H1 (cell line): Measurements from ENCODE around the gene IQCK. TPM values are rescaled to one million over a fixed set of nuclear protein-coding genes. Genes with fewer than 3 reads are reported as not detected.
A peak's percentile ranks its signal among the peaks of the same experiment; 100 is the strongest.

Experiments
- CTCF ChIA-PET: fragments of 300-600 bp; sonication (Branson Sonifier 250); formaldehyde crosslinking; loops from one replicate; lab custom pipeline; 2021; ENCODE audit not compliant: partially characterized antibody; lab: Charles Lee
- POLR2A ChIA-PET: fragments of 300-600 bp; sonication (Branson Sonifier 250); formaldehyde crosslinking; loops from one replicate; lab custom pipeline; 2021; ENCODE audit warnings: inconsistent platforms; ENCODE audit not compliant: partially characterized antibody; lab: Charles Lee
- DNase-seq, 2 experiments: peaks; one replicate each; pipeline versions ENCODE4 v3.0.0 to v3.0.0-alpha.2; 2010 to 2022; ENCODE audit warnings: low spot score in 2 of 2, low read depth in 1 of 2, mixed read lengths in 1 of 2
- FAIRE-seq: peaks from 2 replicates; lab custom pipeline; 2011; peaks lifted over from hg19 to GRCh38; lab: Jason Lieb, UNC
- H2AFZ ChIP-seq: 2 replicates; pipeline ENCODE4 v1.8.1; 2012; ENCODE audit warnings: low read length, inconsistent platforms
- H2AK5ac ChIP-seq: 2 replicates; pipeline ENCODE4 v1.6.1; 2013; ENCODE audit warnings: low read depth, low read length
- H2BK120ac ChIP-seq: replicated peaks from 2 replicates; pipeline ENCODE3; 2013; ENCODE audit warnings: low read depth, low read length, inconsistent platforms
- H2BK12ac ChIP-seq: 2 replicates; pipeline ENCODE4 v1.6.1; 2013; ENCODE audit warnings: low read depth, low read length
- H2BK15ac ChIP-seq: 2 replicates; pipeline ENCODE4 v1.6.1; 2013; ENCODE audit warnings: low read length
- H2BK20ac ChIP-seq: 2 replicates; pipeline ENCODE4 v1.6.1; 2013; ENCODE audit warnings: low read length
- H2BK5ac ChIP-seq: 2 replicates; pipeline ENCODE4 v1.6.1; 2013; ENCODE audit warnings: low read depth, low read length
- H3K14ac ChIP-seq: 2 replicates; pipeline ENCODE4 v1.6.1; 2013; ENCODE audit warnings: inconsistent platforms; ENCODE audit not compliant: insufficient read length
- H3K18ac ChIP-seq: 2 replicates; pipeline ENCODE4 v1.6.1; 2013; ENCODE audit warnings: low read length; ENCODE audit errors: extremely low read depth
- H3K23ac ChIP-seq: 2 replicates; pipeline ENCODE4 v1.6.1; 2013; ENCODE audit warnings: inconsistent platforms; ENCODE audit not compliant: insufficient read length
- H3K23me2 ChIP-seq: 2 replicates; pipeline ENCODE4 v1.6.1; 2013; ENCODE audit warnings: low read depth, low read length
- H3K27ac ChIP-seq: 2 replicates; pipeline ENCODE4 v1.6.1; 2011; ENCODE audit warnings: low read depth, low read length, inconsistent platforms
- H3K27me3 ChIP-seq, 4 experiments: replicated peaks in 1 of 4; 1 replicate in 1 of 4; 2 replicates in 3 of 4; pipeline versions ENCODE4 v1.6.1 to v1.8.1; 2011 to 2013; ENCODE audit warnings: low read length in 3 of 4, mild to moderate bottlenecking in 3 of 4, inconsistent platforms in 2 of 4, mixed read lengths in 2 of 4, moderate library complexity in 1 of 4; ENCODE audit not compliant: control insufficient read depth in 3 of 4, insufficient read depth in 3 of 4; ENCODE audit errors: extremely low read depth in 1 of 4
- H3K36me3 ChIP-seq, 4 experiments: 2 replicates each; pipeline versions ENCODE4 v1.6.1 to v1.8.1; 2011 to 2013; ENCODE audit warnings: mild to moderate bottlenecking in 4 of 4, low read length in 3 of 4, moderate library complexity in 2 of 4, control low read depth in 1 of 4, inconsistent platforms in 1 of 4; ENCODE audit not compliant: insufficient read depth in 4 of 4, control insufficient read depth in 2 of 4
- H3K4ac ChIP-seq: replicated peaks from 2 replicates; pipeline ENCODE3; 2013; ENCODE audit warnings: low read length, low read depth, mixed read lengths, inconsistent platforms; ENCODE audit not compliant: insufficient read length
- H3K4me1 ChIP-seq, 4 experiments: replicated peaks in 1 of 4; 1 replicate in 1 of 4; 2 replicates in 3 of 4; pipeline versions ENCODE4 v1.6.1 to v1.8.1; 2011 to 2013; ENCODE audit warnings: low read length in 3 of 4, inconsistent platforms in 2 of 4, mixed read lengths in 1 of 4; ENCODE audit not compliant: insufficient read depth in 4 of 4, control insufficient read depth in 3 of 4
- H3K4me2 ChIP-seq, 2 experiments: 2 replicates each; pipeline versions ENCODE4 v1.6.1 to v1.8.1; 2011 to 2013; ENCODE audit warnings: low read depth in 2 of 2, low read length in 2 of 2, control low read depth in 1 of 2, inconsistent platforms in 1 of 2, mild to moderate bottlenecking in 1 of 2; ENCODE audit not compliant: insufficient read depth in 1 of 2
- H3K4me3 ChIP-seq, 4 experiments: fragments of 200-600, 300-600 bp in 1 of 4; sonication (generic), shearing (Covaris generic), sonication (Bioruptor Twin) in 1 of 4; 2 replicates each; pipeline versions ENCODE4 v1.5.1 to v1.8.1; 2011 to 2016; ENCODE audit warnings: low read length in 4 of 4, low read depth in 3 of 4, control low read depth in 2 of 4, inconsistent platforms in 2 of 4, mild to moderate bottlenecking in 2 of 4, mixed read lengths in 1 of 4, moderate library complexity in 1 of 4; ENCODE audit not compliant: insufficient read depth in 2 of 4; ENCODE audit errors: extremely low read depth in 1 of 4
- H3K56ac ChIP-seq: replicated peaks from 2 replicates; pipeline ENCODE3; 2013; ENCODE audit warnings: low read depth, mild to moderate bottlenecking, mixed read lengths, low read length, inconsistent platforms; ENCODE audit not compliant: insufficient read length
- H3K79me1 ChIP-seq: 2 replicates; pipeline ENCODE4 v1.6.1; 2013; ENCODE audit warnings: low read depth, low read length, control low read depth
- H3K79me2 ChIP-seq, 2 experiments: 2 replicates each; pipeline versions ENCODE4 v1.6.1 to v1.8.1; 2012 to 2013; ENCODE audit warnings: low read length in 2 of 2, mild to moderate bottlenecking in 2 of 2, inconsistent platforms in 1 of 2; ENCODE audit not compliant: insufficient read depth in 2 of 2, control insufficient read depth in 1 of 2
- H3K9ac ChIP-seq, 4 experiments: replicated peaks in 1 of 4; 1 replicate in 1 of 4; 2 replicates in 3 of 4; pipeline versions ENCODE4 v1.6.1 to v1.8.1; 2011 to 2013; ENCODE audit warnings: low read depth in 3 of 4, low read length in 3 of 4, control low read depth in 2 of 4, mild to moderate bottlenecking in 2 of 4, moderate library complexity in 2 of 4, inconsistent platforms in 1 of 4; ENCODE audit errors: extremely low read depth in 1 of 4
- H3K9me3 ChIP-seq, 2 experiments: 2 replicates each; pipeline versions ENCODE4 v1.6.1 to v1.8.1; 2012 to 2013; ENCODE audit warnings: mild to moderate bottlenecking in 2 of 2, moderate library complexity in 2 of 2, control low read depth in 1 of 2, inconsistent platforms in 1 of 2, low read depth in 1 of 2, low read length in 1 of 2, mixed read lengths in 1 of 2; ENCODE audit not compliant: insufficient read depth in 2 of 2
- H4K20me1 ChIP-seq, 2 experiments: replicated peaks in 1 of 2; 2 replicates each; pipeline versions ENCODE3 to v1.8.1; 2011 to 2013; ENCODE audit warnings: inconsistent platforms in 2 of 2, low read length in 2 of 2, mild to moderate bottlenecking in 1 of 2; ENCODE audit not compliant: insufficient read depth in 2 of 2, control insufficient read depth in 1 of 2
- H4K5ac ChIP-seq: 2 replicates; pipeline ENCODE4 v1.6.1; 2013; ENCODE audit warnings: low read length, low read depth, mixed read lengths, inconsistent platforms; ENCODE audit not compliant: insufficient read length
- H4K8ac ChIP-seq: 2 replicates; pipeline ENCODE4 v1.8.0; 2013; ENCODE audit warnings: mild to moderate bottlenecking, moderate library complexity, low read length, inconsistent platforms; ENCODE audit not compliant: insufficient read depth; ENCODE audit errors: extremely low read depth
- H4K91ac ChIP-seq: replicated peaks from 2 replicates; pipeline ENCODE3; 2013; ENCODE audit warnings: low read length, mixed read lengths, inconsistent platforms; ENCODE audit not compliant: insufficient read length
- BRCA1 ChIP-seq: IDR thresholded peaks from 2 replicates; pipeline ENCODE4 v1.6.1; 2012; ENCODE audit warnings: low read depth, low read length, improper control_type of control experiment
- SP2 ChIP-seq: IDR thresholded peaks from 2 replicates; pipeline ENCODE4 v1.6.1; 2012; ENCODE audit warnings: mild to moderate bottlenecking, low read length, inconsistent platforms
- WGBS, 2 experiments: shearing (Covaris generic) in 1 of 2; methylation state at CpG; one replicate each; pipeline versions ENCODE4 v1.1.6 to v1.1.7; 2013 to 2015; ENCODE audit warnings: low lambda C conversion rate in 2 of 2, mixed read lengths in 2 of 2, inconsistent platforms in 1 of 2, low coverage in 1 of 2, missing lambda C conversion rate in 1 of 2; ENCODE audit not compliant: insufficient replicate concordance in 2 of 2, insufficient coverage in 1 of 2, insufficient read length in 1 of 2; ENCODE audit errors: extremely low coverage in 1 of 2, missing lambda C conversion rate in 1 of 2; 5-methylcytosine and 5-hydroxymethylcytosine counted together
- polyA plus RNA-seq, 7 experiments: library from polyadenylated mRNA; depleted of rRNA in 3 of 7; stranded (reverse) in 5 of 7; unstranded in 2 of 7; fragments of >200 nt in 5 of 7; fragments of 200-250 nt in 2 of 7; gene quantifications; 1 replicate in 5 of 7; 2 replicates in 1 of 7; 4 replicates in 1 of 7; pipeline versions ENCODE4 v1.2.1 to v1.2.3, GENCODE V29; 2011 to 2013; ENCODE audit warnings: missing spikeins in 2 of 7, mixed read lengths in 2 of 7
- total RNA-seq: library from RNA; stranded (reverse); fragmentation: NEBNext Ultra II Directional; extraction: Animal tissue kit (Norgen Biotek cat#: 25700); gene quantifications from 2 replicates; pipeline ENCODE4 v1.2.1, GENCODE V29; 2021
- TF ChIP-seq, protein P1 (sequence below): IDR thresholded peaks from 2 replicates; pipeline ENCODE4 v1.6.1; 2012; ENCODE audit warnings: low read length, inconsistent platforms

The IQCK gene
- total and polyA plus RNA-seq, 2 of the 8 experiments (the other 6 are each of a cell fraction or from before 2014, with no cell fraction given), result 6.2 to 9.3 TPM

DNA sequence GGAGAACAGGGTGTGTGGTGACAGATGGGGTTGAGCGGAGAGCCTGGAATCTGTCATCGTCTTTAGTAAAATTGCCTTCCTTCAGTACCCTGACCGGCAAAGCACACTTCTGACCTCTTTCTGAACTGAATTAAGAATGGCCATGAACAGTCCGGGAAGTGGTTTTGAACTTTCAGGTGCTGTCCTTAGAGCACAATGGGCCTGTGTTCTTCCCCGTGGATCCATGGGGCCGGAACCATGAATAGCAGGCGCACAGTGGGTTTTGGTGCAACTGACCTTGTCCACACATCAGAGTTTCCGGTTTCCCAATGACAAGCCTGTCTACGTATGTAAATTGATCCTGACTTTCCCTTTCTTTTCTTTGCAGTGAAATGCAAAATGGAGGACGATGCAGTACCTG lies 138.0 kb downstream of the IQCK start:
- H3K4ac ChIP-seq, result no peak overlapping the region
- no peak overlapping the region for H2BK20ac ChIP-seq
- H2AK5ac ChIP-seq, result peak overlapping the region; percentile 54; the same call in 1 of the 2 replicates
- peaks cover 0 to 9% of the 10 kb centered on the region in 2 experiments; a peak in 2 of 4 replicates for H3K79me2 ChIP-seq
- peaks cover 14 to 55% (median 42%) of the 10 kb centered on the region in 4 experiments for H3K4me1 ChIP-seq
- no peaks in the 10 kb centered on the region; the same call in 1 of the 2 replicates for H3K79me1 ChIP-seq
- H3K18ac ChIP-seq, result no peak overlapping the region
- TF ChIP-seq, protein P1, sequence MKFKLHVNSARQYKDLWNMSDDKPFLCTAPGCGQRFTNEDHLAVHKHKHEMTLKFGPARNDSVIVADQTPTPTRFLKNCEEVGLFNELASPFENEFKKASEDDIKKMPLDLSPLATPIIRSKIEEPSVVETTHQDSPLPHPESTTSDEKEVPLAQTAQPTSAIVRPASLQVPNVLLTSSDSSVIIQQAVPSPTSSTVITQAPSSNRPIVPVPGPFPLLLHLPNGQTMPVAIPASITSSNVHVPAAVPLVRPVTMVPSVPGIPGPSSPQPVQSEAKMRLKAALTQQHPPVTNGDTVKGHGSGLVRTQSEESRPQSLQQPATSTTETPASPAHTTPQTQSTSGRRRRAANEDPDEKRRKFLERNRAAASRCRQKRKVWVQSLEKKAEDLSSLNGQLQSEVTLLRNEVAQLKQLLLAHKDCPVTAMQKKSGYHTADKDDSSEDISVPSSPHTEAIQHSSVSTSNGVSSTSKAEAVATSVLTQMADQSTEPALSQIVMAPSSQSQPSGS, result no peak
- TF ChIP-seq SP2, result no peak
- no peak for TF ChIP-seq BRCA1
- H4K5ac ChIP-seq, result no peak overlapping the region
- no peak overlapping the region for H3K9ac ChIP-seq
- no peak overlapping the region for H2BK120ac ChIP-seq
- 96% methylated on average over 10 of the region's 10 CpGs; no CpG with 5 or more reads in 1 of the 2 experiments for WGBS, 2 experiments
- H3K23ac ChIP-seq, result no peak overlapping the region
- no peak overlapping the region for H3K4me2 ChIP-seq
- H3K14ac ChIP-seq, result no peak overlapping the region
- no peaks in the 10 kb centered on the region for H3K27me3 ChIP-seq
- H4K91ac ChIP-seq, result no peak overlapping the region
- H3K36me3 ChIP-seq, result peaks cover 10 to 48% (median 17%) of the 10 kb centered on the region in 4 experiments; a peak in 7 of 8 replicates
- H3K23me2 ChIP-seq, result peaks cover 2% of the 10 kb centered on the region; the same call in 1 of the 2 replicates
- H4K8ac ChIP-seq, result no peak overlapping the region
- no peak overlapping the region for H3K4me3 ChIP-seq
- H3K27ac ChIP-seq, result no peak overlapping the region
- H4K20me1 ChIP-seq, result no peaks in the 10 kb centered on the region
- H3K56ac ChIP-seq, result no peak overlapping the region
- no peak overlapping the region for H2BK12ac ChIP-seq
- POLR2A ChIA-PET, result interaction anchor here (1.4 to 9.2 kb wide), 6 partner anchors 8 to 138 kb away, joined by 4 to 114 read pairs (median 18); partner anchors contain the start of genes GPRC5B, IQCK and KNOP1
- H2AFZ ChIP-seq, result no peak overlapping the region
- no peak for DNase-seq
- CTCF ChIA-PET, result no interaction called here
- H3K9me3 ChIP-seq, result no peaks in the 10 kb centered on the region
- no peak overlapping the region for H2BK15ac ChIP-seq
- FAIRE-seq, result no peak
- no peak overlapping the region for H2BK5ac ChIP-seq
